Activated T-helper 1 cell treated with anti-CD3 and anti-CD28 coated beads, Interleukin-12 subunit alpha, Interleukin-12 subunit beta, Interleukin-2, Interleukin-4 antibody, amounts not matched to agents 30 ng/mL and 10 ng/mL and 1 ng/mL, durations not matched to agents 14 hours and 24 hours and 36 hours (primary cell): ENCODE data around the gene GNA14. TPM values are rescaled to one million over a fixed set of nuclear protein-coding genes. Genes with fewer than 3 reads are reported as not detected.
"Not testable (repeated sequence)": the region's sequence is repeated elsewhere in the genome, so short reads cannot be mapped to it uniquely, and the experiment has no call there.

ENCODE experiments used
- DNase-seq: peaks from one replicate; pipeline ENCODE4 v3.0.0; 2021; ENCODE audit warnings: low spot score
- H3K27ac Mint-ChIP-seq: one replicate; pipeline ENCODE4 v1.8.0; 2021; ENCODE audit warnings: mild to moderate bottlenecking, mixed read lengths
- H3K27me3 Mint-ChIP-seq: one replicate; pipeline ENCODE4 v1.8.0; 2022; ENCODE audit warnings: mild to moderate bottlenecking, moderate library complexity, mixed read lengths; ENCODE audit not compliant: insufficient read depth
- H3K36me3 Mint-ChIP-seq: one replicate; pipeline ENCODE4 v1.8.0; 2021; ENCODE audit warnings: low read depth, mixed read lengths
- H3K4me1 Mint-ChIP-seq: one replicate; pipeline ENCODE4 v1.8.0; 2021; ENCODE audit warnings: low read depth, mixed read lengths
- H3K4me3 Mint-ChIP-seq: one replicate; pipeline ENCODE4 v1.8.0; 2021; ENCODE audit warnings: mild to moderate bottlenecking, moderate library complexity, mixed read lengths
- H3K9me3 Mint-ChIP-seq: one replicate; pipeline ENCODE4 v1.8.0; 2021; ENCODE audit warnings: mixed read lengths
- intact Hi-C: fragments of 100-400 bp; cut with micrococcal nuclease; formaldehyde crosslinking; loops from one replicate; pipeline ENCODE4 v1.15.1; 2024
- total RNA-seq: library from RNA; stranded (reverse); gene quantifications from 2 replicates; pipeline ENCODE4 v1.2.3, GENCODE V29; 2022

Gene GNA14
- total RNA-seq, 1 donor from 2014 or later = not detected

- no peak overlapping the region for H3K27ac Mint-ChIP-seq
- H3K36me3 Mint-ChIP-seq = peaks cover 19% of the 10 kb centered on the region
- peaks cover 3% of the 10 kb centered on the region for H3K4me1 Mint-ChIP-seq
- no peaks in the 10 kb centered on the region for H3K27me3 Mint-ChIP-seq
- no peak overlapping the region for H3K4me3 Mint-ChIP-seq
- no peak for DNase-seq
- intact Hi-C loops = no loop called here
- H3K9me3 Mint-ChIP-seq = peaks cover 4% of the 10 kb centered on the region
These were observed 244.9 kb downstream of the GNA14 start for GRCh38 chr9:77403239-77403638.

- no peaks in the 10 kb centered on the region for H3K9me3 Mint-ChIP-seq
These were observed 245.8 kb downstream of the GNA14 start for GRCh38 chr9:77402286-77402685.

DNA sequence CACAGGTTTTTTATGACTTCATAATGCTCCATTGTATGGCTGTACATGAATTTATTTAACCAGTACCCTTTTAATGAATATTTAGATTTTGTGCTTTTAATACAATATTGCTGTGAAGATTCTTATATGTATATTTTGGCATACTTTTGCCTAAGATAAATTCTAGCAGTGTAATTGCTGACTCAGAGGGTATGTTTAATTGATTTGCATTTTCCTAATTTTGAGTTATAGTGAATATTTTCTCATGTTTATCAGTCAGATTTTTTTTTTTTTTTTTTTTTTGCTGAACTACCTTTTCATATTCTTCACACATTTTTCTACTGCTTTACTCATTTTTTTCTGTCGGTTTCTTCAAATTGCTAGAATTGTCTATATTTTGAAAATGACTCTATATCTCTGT lies 248.2 kb downstream of the GNA14 start:
- DNase-seq = no peak
- intact Hi-C loops = no loop called here
- Mint-ChIP-seq H3K9me3 (no peaks in the 10 kb centered on the region), H3K4me3 (no peak overlapping the region), H3K36me3 (peaks cover 3% of the 10 kb centered on the region), H3K27ac (no peak overlapping the region), H3K27me3 (no peaks in the 10 kb centered on the region), H3K4me1 (no peaks in the 10 kb centered on the region)

More at GRCh38 chr9:77402286-77402685, 245.8 kb downstream of the GNA14 start:
- H3K4me1 Mint-ChIP-seq = no peaks in the 10 kb centered on the region
- intact Hi-C loops = no loop called here
- no peak overlapping the region for H3K27ac Mint-ChIP-seq
- no peaks in the 10 kb centered on the region for H3K27me3 Mint-ChIP-seq
- H3K4me3 Mint-ChIP-seq = no peak overlapping the region
- DNase-seq = no peak
- peaks cover 13% of the 10 kb centered on the region for H3K36me3 Mint-ChIP-seq

- H3K4me1 Mint-ChIP-seq, H3K9me3 Mint-ChIP-seq, H3K4me3 Mint-ChIP-seq, DNase-seq, H3K27me3 Mint-ChIP-seq, H3K36me3 Mint-ChIP-seq, H3K27ac Mint-ChIP-seq, intact Hi-C loops: not testable (repeated sequence)
These were observed 249.5 kb downstream of the GNA14 start for GRCh38 chr9:77398581-77398980.

GRCh38 chr9:77392328-77392727 lies 255.8 kb downstream of the GNA14 start:
- no peaks in the 10 kb centered on the region for H3K9me3 Mint-ChIP-seq
- intact Hi-C loops = no loop called here
- H3K27ac Mint-ChIP-seq = no peak overlapping the region

GRCh38 chr9:77391834-77392233 lies 256.3 kb downstream of the GNA14 start:
- Mint-ChIP-seq H3K9me3 (no peaks in the 10 kb centered on the region), H3K4me3 (no peak overlapping the region), H3K36me3 (peaks cover 2% of the 10 kb centered on the region), H3K4me1 (no peaks in the 10 kb centered on the region), H3K27me3 (no peaks in the 10 kb centered on the region), H3K27ac (no peak overlapping the region)
- DNase-seq = no peak
- intact Hi-C loops = no loop called here

More at GRCh38 chr9:77392328-77392727, 255.8 kb downstream of the GNA14 start:
- Mint-ChIP-seq H3K4me3 (no peak overlapping the region), H3K4me1 (no peaks in the 10 kb centered on the region), H3K36me3 (peaks cover 2% of the 10 kb centered on the region), H3K27me3 (no peaks in the 10 kb centered on the region)
- DNase-seq = no peak

DNA sequence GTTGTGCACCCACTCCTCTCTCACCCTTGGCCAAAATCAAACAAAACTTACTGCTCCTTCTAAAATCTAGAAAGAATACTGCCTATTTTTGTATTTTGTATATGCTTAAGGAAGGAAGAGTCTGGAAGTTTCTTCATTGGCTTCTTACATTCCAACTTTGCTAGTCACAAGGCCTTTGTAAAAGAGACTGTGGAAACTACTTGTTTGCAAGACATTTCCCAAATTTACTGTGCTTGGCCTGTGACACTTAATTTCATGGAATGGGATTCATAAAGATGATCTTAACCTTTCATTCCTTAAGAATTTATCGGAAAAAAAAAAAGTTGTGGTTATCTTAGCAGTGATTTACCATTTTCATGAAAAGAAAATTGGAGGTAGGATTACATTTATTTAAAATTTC lies 261.9 kb downstream of the GNA14 start:
- Mint-ChIP-seq H3K9me3 (no peaks in the 10 kb centered on the region), H3K27me3 (no peaks in the 10 kb centered on the region), H3K4me3 (no peak overlapping the region), H3K4me1 (no peaks in the 10 kb centered on the region), H3K27ac (no peak overlapping the region), H3K36me3 (peaks cover 9% of the 10 kb centered on the region)
- no peak for DNase-seq
- intact Hi-C loops = no loop called here

- H3K9me3 Mint-ChIP-seq = no peaks in the 10 kb centered on the region
- no peak overlapping the region for H3K4me3 Mint-ChIP-seq
- intact Hi-C loops = no loop called here
These were observed 263.7 kb downstream of the GNA14 start for GRCh38 chr9:77384406-77384805.

DNA sequence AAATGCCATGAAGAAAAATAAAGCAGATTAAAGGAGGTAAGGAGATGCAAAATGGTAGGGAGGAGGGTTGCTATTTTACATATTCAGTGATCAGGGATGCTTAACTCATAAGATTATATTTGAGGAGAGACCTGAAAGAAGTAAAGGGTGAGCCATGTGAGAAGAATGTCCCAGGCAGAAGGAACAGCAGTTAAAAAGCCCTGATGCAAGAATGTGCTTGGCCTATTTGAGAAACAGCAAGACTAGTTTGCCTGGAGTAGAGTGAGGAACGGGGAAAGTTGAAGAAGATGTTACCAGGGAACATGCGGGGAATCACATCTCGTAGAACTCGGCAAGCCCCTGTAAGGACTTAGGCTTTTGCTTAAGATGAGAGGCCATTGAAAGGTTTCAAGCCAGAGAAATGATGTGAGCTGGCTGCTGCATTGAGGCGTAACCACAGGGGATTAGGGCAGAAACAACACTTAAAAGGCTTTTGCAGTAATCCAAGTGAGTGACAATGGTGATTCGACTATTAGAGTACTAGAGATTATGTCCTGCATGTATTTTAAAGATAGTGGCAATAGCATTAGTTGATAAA lies 272.1 kb downstream of the GNA14 start:
- H3K27me3 Mint-ChIP-seq = no peaks in the 10 kb centered on the region
- DNase-seq = no peak
- H3K4me3 Mint-ChIP-seq = no peak overlapping the region
- no peaks in the 10 kb centered on the region for H3K9me3 Mint-ChIP-seq
- no peak overlapping the region for H3K27ac Mint-ChIP-seq
- H3K36me3 Mint-ChIP-seq = peaks cover 8% of the 10 kb centered on the region
- intact Hi-C loops = no loop called here
- H3K4me1 Mint-ChIP-seq = no peaks in the 10 kb centered on the region

More at GRCh38 chr9:77384406-77384805, 263.7 kb downstream of the GNA14 start:
- H3K36me3 Mint-ChIP-seq = peaks cover 7% of the 10 kb centered on the region
- H3K27me3 Mint-ChIP-seq = no peaks in the 10 kb centered on the region
- no peak overlapping the region for H3K27ac Mint-ChIP-seq
- no peak for DNase-seq
- H3K4me1 Mint-ChIP-seq = no peaks in the 10 kb centered on the region

DNA sequence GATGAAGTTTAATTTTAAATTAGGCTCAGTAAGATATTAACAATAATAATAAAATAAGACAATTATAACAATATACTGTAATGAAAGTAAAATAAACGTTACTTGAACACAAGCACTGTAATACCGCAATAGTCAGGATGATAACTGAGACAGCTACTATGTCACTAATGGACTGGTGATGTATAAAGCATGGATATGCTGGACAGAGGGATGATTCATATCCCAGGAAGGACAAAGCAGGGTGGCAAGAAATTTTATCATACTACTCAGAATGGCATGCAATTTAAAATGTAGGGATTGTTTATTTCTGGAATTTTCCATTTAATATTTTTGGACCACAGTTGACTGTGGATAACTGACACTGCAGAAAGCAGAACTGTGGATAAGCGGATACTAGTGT lies 273.9 kb downstream of the GNA14 start:
- Mint-ChIP-seq H3K27ac (no peak overlapping the region), H3K36me3 (peaks cover 17% of the 10 kb centered on the region), H3K4me1 (no peaks in the 10 kb centered on the region), H3K9me3 (no peaks in the 10 kb centered on the region), H3K27me3 (no peaks in the 10 kb centered on the region), H3K4me3 (no peak overlapping the region)
- DNase-seq = no peak
- intact Hi-C loops = no loop called here
